ENCODE results near the gene GATD1. TPM values are rescaled to one million over a fixed set of nuclear protein-coding genes. Genes with fewer than 3 reads are reported as not detected.

The GATD1 gene
- total RNA-seq, 1 donor from 2014 or later = 34.5 TPM

GRCh38 chr11:796565-797295, 19.4 kb upstream of the GATD1 start:
- DNase-seq (ENCODE audit: low read depth) = no peak

GRCh38 chr11:795634-796564, 18.6 kb upstream of the GATD1 start:
- peak; percentile 74 for DNase-seq (ENCODE audit: low read depth)

- no peak for DNase-seq (ENCODE audit: low read depth)
Measured at GRCh38 chr11:794766-795633, 17.7 kb upstream of the GATD1 start.

DNA sequence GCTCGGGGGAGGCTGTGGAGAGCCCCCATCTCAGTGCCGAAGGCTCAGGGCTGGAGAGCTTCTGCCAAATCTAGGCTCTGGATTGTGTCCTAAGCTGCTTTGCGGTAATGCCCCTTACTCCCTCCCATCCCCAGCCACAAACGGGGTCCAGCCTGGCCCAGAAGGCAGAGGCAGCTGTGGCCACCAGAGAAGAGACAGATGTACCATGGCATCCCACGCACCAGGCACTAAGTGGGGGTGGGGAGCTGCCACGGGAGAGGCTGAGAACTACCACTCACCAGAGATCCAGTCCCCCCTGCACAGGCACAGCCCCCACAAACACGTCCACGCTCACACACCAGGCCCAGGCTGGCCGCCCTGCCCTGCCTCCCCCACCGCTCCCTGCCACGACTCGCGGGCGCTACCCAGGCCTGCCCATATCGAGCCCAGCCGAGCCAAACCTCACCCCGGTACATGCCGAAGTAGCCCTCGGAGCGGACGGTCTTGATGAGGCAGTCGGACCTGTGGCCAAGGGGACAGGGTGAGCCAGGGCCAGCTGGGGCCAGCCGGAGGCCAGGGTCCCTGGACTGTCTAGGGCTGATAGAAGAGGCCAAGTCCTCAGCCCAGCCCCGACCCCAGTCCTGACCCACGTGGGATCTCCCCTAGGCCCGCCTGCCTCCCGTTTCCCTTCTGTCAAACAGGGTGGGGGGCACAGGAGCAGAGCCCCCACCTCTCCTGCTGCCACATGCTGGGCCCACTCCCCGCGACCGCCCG, 16.9 kb upstream of the GATD1 start:
- peak; percentile 50 for DNase-seq (ENCODE audit: low read depth)

DNA sequence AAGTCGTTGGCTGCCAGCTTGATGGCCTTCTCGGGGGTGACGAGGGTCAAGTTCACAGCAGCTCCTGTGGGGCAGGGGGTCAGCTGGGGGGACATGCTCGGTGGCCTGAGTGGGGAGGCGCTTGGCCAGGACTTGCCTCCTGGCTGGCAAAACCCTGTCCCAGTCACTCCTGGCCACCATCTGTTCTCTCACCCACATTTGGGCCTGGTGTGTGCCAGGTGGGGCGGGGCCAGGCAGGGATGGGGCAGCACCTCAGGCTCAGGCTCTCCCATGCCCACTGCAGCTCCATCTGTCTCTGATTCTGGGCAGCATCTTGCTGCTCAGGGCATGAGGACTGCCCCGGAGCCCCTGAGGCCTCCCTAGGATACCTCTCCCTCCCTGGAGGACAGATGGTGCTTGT, 16.3 kb upstream of the GATD1 start:
- peak; percentile 49 for DNase-seq (ENCODE audit: low read depth)

DNA sequence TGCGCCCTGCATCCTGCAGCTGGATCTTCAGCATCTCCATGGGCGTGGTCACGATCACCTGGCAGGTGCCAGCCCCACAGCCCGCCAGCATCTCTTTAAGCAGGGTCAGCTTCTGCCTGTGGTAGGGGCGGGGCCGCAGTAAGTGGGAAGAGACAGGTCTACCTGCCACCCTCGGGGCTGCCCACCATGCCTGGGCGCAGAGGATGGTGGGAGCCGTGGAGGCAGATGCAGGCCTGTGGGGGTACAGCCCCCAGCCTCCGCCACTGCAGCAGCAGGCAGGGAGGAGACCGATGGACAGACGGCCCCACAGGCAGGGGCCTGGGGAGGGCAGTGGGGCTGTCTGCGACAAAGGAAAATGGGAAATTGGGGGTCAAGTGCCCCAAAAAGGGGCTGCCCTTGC, 15.6 kb upstream of the GATD1 start:
- no peak for DNase-seq (ENCODE audit: low read depth)

GRCh38 chr11:792535-792821, 15.2 kb upstream of the GATD1 start:
- no peak for DNase-seq (ENCODE audit: low read depth)

DNA sequence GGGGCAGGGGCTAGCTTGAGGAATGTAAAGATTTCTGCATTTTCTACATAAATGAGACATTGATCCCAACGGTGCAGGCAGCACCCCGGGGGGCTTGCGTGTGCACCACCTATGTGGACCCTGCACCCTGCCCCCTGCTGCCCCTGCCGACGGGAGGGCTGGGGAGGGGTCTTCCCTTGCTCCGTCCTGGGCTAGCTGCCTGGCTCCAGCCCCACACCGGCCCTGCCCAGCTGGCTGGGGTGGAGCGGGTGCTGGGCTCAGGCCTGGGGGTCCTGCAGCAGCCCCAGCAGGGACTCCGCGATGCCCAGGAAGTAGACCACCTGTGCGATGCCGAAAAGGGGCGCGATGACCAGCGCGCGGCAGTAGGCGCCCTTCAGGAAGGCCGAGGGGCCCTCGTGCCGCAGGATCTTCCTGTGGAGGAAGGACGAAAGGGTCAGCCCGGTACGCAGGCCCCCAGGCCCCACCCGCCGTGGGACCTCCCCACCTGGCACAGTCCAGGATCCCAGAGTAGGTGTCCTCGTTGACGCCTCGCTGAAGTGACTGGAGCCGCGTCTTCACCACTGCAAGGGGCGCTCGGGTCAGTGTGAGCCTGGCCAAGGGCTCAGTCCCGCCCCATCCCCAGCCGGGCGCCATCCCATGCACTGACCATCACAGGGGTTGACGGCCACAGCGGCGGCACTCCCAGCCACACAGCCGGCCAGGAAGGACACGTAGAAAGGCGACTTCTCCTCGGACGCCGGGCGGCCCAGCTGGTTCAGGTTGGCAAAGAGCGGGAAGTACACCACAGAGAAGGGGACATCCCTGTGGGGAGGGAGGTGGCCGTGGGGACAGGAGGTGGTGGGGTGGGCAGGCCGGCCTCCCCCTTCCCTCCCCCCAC, 14.6 kb upstream of the GATD1 start:
- no peak for DNase-seq (ENCODE audit: low read depth)

GRCh38 chr11:790721-791564, 13.7 kb upstream of the GATD1 start:
- DNase-seq (ENCODE audit: low read depth) = peak; percentile 40

- DNase-seq (ENCODE audit: low read depth) = peak; percentile 52
Measured at GRCh38 chr11:789943-790342, 12.7 kb upstream of the GATD1 start, which contains the start of gene CEND1. CEND1 (minus strand) TSS chr11:790090; CDS start chr11:788576, 1,514 bp downstream.

GRCh38 chr11:788953-789940, 12.0 kb upstream of the GATD1 start:
- DNase-seq (ENCODE audit: low read depth) = peak; percentile 50

DNA sequence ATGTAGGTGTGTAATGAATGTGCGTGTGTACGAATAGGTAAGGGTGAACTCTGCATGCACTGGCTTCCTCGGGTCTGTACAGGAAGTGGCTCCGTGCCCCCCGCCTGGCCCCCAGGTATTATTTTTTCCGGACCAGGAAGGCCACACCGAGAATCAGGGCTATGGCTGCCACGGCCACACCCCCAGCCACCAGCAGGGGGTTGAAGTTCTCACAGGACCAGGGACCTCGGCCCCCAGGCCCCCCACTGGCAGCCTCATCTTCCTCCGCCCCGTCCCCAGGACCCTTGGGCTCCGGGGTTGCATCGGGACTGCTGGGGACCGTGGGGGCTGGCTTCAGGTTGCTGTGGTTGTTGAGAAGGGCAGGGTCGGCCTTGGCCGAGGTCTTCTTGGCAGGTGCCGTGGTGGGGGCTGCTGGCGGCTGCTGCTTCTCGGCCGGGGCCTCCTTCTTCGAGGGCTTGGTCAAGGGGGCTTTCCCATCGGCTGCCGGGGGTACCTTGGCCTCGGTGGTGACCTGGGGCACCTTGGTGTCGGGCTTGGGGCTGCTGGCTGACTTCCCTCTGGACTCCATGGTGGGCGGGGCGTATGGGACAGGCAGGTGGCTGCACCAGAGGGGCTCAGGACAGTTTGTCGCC, 10.8 kb upstream of the GATD1 start:
- DNase-seq (ENCODE audit: low read depth) = no peak

DNA sequence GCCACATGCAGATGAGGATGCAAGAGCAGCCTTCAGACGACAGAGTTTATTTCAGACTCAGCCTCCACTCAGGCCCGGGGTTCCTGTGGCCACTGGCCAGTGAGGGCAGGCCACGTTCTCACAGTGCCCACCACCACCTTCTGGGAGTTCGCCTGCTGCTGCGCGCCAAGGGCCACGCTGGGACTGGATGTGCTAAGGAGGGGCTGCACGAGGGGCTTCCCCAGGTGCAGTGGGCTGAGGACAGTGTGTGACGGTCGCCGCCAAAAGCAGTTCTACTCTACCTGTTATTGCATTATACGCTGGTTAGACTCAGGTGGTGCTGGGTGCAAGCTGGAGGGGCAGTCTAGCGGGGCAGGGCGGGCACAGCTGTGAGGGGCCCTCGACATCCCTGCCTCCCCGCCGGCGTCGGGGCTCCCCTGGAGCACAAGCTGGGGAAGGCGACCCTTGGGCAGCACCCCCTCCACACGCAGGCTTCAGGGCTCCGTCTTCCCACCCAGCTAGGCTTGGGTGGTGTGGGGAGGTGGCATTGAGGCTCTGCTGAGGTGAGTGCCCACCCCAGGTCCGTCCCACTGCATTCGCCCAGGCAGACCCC, 9.9 kb upstream of the GATD1 start:
- DNase-seq (ENCODE audit: low read depth) = no peak

DNA sequence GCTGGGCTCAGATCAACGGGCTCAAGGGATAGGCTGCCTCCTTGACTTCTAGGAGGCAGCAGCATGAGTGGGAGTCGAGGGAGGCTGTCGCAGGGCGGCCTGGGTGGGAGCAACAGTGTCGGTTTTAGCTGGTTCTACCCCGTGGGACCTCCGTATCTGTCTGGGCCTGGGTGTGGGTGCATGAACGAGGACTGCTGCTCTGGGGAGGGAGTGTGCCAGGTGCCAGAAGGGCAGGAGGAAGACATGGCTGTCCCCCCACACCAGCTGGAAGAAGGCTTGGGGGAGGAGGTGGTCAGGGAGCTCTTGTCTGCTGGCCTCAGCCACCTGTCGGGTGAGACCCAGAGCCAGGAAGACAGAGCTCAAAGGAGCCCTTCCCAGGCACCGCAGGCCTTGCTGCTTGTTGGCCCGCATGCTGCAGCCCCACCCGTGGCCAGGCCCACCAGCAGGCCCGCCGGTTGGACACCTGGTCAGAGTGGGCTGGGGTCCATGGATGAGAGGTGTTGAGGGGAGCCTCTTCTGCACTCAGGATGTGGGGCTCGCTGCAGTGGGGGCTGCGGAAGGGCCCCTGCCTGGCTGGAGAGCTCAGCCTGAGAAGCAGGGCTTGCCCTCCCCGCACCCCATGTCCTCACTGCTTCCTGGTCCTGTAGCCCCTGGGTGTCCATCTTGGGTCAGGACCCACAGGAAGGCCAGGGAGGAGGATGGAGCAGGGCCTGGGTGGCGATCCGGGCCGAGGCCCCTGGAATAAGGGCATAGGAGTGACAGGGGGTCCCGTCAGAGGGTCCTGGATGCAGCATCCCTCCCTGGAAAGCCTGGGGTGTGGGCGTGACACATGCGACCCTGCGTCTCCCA, 9.2 kb upstream of the GATD1 start:
- DNase-seq (ENCODE audit: low read depth) = peak; percentile 78

DNA sequence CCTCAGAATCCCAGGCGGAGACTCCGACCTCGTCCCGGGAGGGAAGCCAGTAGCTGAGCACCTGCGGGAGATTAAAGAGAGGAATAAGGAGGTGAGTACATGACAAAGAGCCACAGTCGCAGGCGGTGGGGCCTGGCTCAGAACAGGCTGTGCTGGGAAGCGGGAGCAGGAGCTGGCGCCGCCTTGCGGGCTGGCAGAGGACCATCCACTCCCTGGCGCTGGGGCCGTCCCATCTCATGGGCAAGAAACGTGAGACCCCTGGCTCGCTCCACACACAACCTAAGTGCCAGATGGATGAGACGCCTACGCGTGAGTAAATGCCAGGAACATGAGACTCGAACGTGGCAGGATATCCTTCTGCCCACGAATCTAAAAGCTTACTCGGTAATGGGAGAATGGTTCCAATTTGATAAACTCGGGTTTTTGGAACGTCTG, 6.3 kb upstream of the GATD1 start:
- DNase-seq (ENCODE audit: low read depth) = peak; percentile 32

All from myocyte (in vitro differentiated cells).